ENCODE results near the gene KCTD18.

The KCTD18 gene

GRCh38 chr2:200466425-200467418 lies 43.1 kb downstream of the KCTD18 start:
- TF ChIP-seq FOXP2 (optimal IDR thresholded peaks at IDR 0.05; ENCODE audit: borderline replicate concordance, extremely low read depth, extremely low read length, insufficient read depth) (no peak), SIN3A (IDR thresholded peaks at IDR 0.05; ENCODE audit: borderline replicate concordance, insufficient read depth, low read length) (no peak), REST (IDR thresholded peaks at IDR 0.05; ENCODE audit: insufficient read depth in 1 of 2, low read depth in 2 of 2, low read length in 2 of 2) (no peak), TAF1 (IDR thresholded peaks at IDR 0.05; ENCODE audit: borderline replicate concordance, insufficient read depth, low read length) (no peak), POLR2AphosphoS5 (IDR thresholded peaks at IDR 0.05; ENCODE audit: low read depth, low read length) (no peak)

- TF ChIP-seq FOXP2 (optimal IDR thresholded peaks at IDR 0.05; ENCODE audit: borderline replicate concordance, extremely low read depth, extremely low read length, insufficient read depth) = no peak
- TF ChIP-seq REST (IDR thresholded peaks at IDR 0.05; ENCODE audit: insufficient read depth in 1 of 2, low read depth in 2 of 2, low read length in 2 of 2) = no peak
- no peak for TF ChIP-seq POLR2AphosphoS5 (IDR thresholded peaks at IDR 0.05; ENCODE audit: low read depth, low read length)
- TF ChIP-seq SIN3A (IDR thresholded peaks at IDR 0.05; ENCODE audit: borderline replicate concordance, insufficient read depth, low read length) = no peak
- TF ChIP-seq TAF1 (IDR thresholded peaks at IDR 0.05; ENCODE audit: borderline replicate concordance, insufficient read depth, low read length) = no peak
Observed at GRCh38 chr2:200463452-200463851, 46.4 kb downstream of the KCTD18 start.

GRCh38 chr2:200461846-200462710 lies 47.8 kb downstream of the KCTD18 start:
- TF ChIP-seq TAF1 (IDR thresholded peaks at IDR 0.05; ENCODE audit: borderline replicate concordance, insufficient read depth, low read length) (no peak), REST (IDR thresholded peaks at IDR 0.05; ENCODE audit: insufficient read depth in 1 of 2, low read depth in 2 of 2, low read length in 2 of 2) (no peak), SIN3A (IDR thresholded peaks at IDR 0.05; ENCODE audit: borderline replicate concordance, insufficient read depth, low read length) (no peak), POLR2AphosphoS5 (IDR thresholded peaks at IDR 0.05; ENCODE audit: low read depth, low read length) (no peak), FOXP2 (optimal IDR thresholded peaks at IDR 0.05; ENCODE audit: borderline replicate concordance, extremely low read depth, extremely low read length, insufficient read depth) (no peak)

- TF ChIP-seq TAF1 (IDR thresholded peaks at IDR 0.05; ENCODE audit: borderline replicate concordance, insufficient read depth, low read length) (no peak), FOXP2 (optimal IDR thresholded peaks at IDR 0.05; ENCODE audit: borderline replicate concordance, extremely low read depth, extremely low read length, insufficient read depth) (no peak)
Observed at GRCh38 chr2:200459101-200459500, 50.8 kb downstream of the KCTD18 start.

- TF ChIP-seq POLR2AphosphoS5 (IDR thresholded peaks at IDR 0.05; ENCODE audit: low read depth, low read length) (no peak), FOXP2 (optimal IDR thresholded peaks at IDR 0.05; ENCODE audit: borderline replicate concordance, extremely low read depth, extremely low read length, insufficient read depth) (no peak), TAF1 (IDR thresholded peaks at IDR 0.05; ENCODE audit: borderline replicate concordance, insufficient read depth, low read length) (no peak), REST (IDR thresholded peaks at IDR 0.05; ENCODE audit: insufficient read depth in 1 of 2, low read depth in 2 of 2, low read length in 2 of 2) (no peak), SIN3A (IDR thresholded peaks at IDR 0.05; ENCODE audit: borderline replicate concordance, insufficient read depth, low read length) (no peak)
Observed at GRCh38 chr2:200456567-200456966, 53.3 kb downstream of the KCTD18 start.
